K562 (cell line): ENCODE results near the gene WDR91. TPM values are rescaled to one million over a fixed set of nuclear protein-coding genes. Genes with fewer than 3 reads are reported as not detected.

Source experiments
- ATAC-seq: fragments of 200-7000 bp; cut with Tn5 transposase; 3 replicates; pipeline ENCODE4 v1.9.1; 2020; ENCODE audit warnings: moderate library complexity
- BruUV-seq: library from RNA; stranded (reverse); fragments of 400-500 nt; replicated peaks from 2 replicates; lab custom pipeline; 2021; lab: Mats Ljungman, UMichigan
- CTCF ChIA-PET: fragments of 300-600 bp; formaldehyde crosslinking; extraction: SDS; loops from one replicate; lab custom pipeline; 2021; ENCODE audit warnings: low intra/inter-chr PET ratio; lab: Yijun Ruan, JAX
- POLR2A ChIA-PET: fragments of 300-600, 350-650 bp; sonication (Branson Sonifier 250); formaldehyde crosslinking; extraction: SDS; loops from one replicate; lab custom pipeline; 2021; ENCODE audit warnings: antibody characterized with exemption, inconsistent platforms; lab: Yijun Ruan, JAX
- DNase-seq, 4 experiments: peaks; one replicate each; pipeline versions ENCODE4 v3.0.0 to v3.0.0-alpha.2; 2011 to 2018; ENCODE audit warnings: low spot score in 3 of 4, mixed read lengths in 3 of 4; ENCODE audit errors: extremely low read depth in 1 of 4
- FAIRE-seq: peaks from 2 replicates; lab custom pipeline; 2011; peaks lifted over from hg19 to GRCh38; lab: Jason Lieb, UNC
- H2AFZ ChIP-seq: 2 replicates; pipeline ENCODE4 v1.6.0; 2011; ENCODE audit warnings: low read depth, low read length, control low read depth, inconsistent platforms
- H3K27ac ChIP-seq: fragments of 200-600 bp; 3 replicates; pipeline ENCODE4 v1.8.0; 2011; ENCODE audit warnings: low read depth, mild to moderate bottlenecking, control low read depth, inconsistent platforms, low read length, moderate library complexity, mixed read lengths; ENCODE audit errors: extremely low read depth
- H3K27me3 ChIP-seq, 2 experiments: fragments of 300-600 bp in 1 of 2; 2 replicates in 1 of 2; 3 replicates in 1 of 2; pipeline versions ENCODE4 v1.6.0 to v1.8.0; 2011; ENCODE audit warnings: inconsistent platforms in 2 of 2, low read length in 2 of 2, mild to moderate bottlenecking in 1 of 2, mixed read lengths in 1 of 2, moderate library complexity in 1 of 2; ENCODE audit not compliant: control insufficient read depth in 2 of 2, insufficient read depth in 2 of 2
- H3K36me3 ChIP-seq: fragments of 300-600 bp; 3 replicates; pipeline ENCODE4 v1.8.0; 2011; ENCODE audit warnings: mild to moderate bottlenecking, low read length, inconsistent platforms; ENCODE audit not compliant: control insufficient read depth, insufficient read depth
- H3K4me1 ChIP-seq, 2 experiments: fragments of 200-600 bp in 1 of 2; replicated peaks in 1 of 2; 2 replicates in 1 of 2; 3 replicates in 1 of 2; pipeline versions ENCODE4 v1.5.1 to v1.8.0; 2011; ENCODE audit warnings: inconsistent platforms in 2 of 2, low read length in 2 of 2, mild to moderate bottlenecking in 1 of 2, mixed read lengths in 1 of 2, moderate library complexity in 1 of 2; ENCODE audit not compliant: control insufficient read depth in 2 of 2, insufficient read depth in 2 of 2
- H3K4me2 ChIP-seq: 2 replicates; pipeline ENCODE4 v1.6.1; 2011; ENCODE audit warnings: low read length, control low read depth, inconsistent platforms, mixed read lengths; ENCODE audit not compliant: insufficient read depth
- H3K4me3 ChIP-seq: fragments of 200-600 bp; sonication (generic), shearing (Covaris generic); 2 replicates; pipeline ENCODE4 v1.5.1; 2016; ENCODE audit warnings: control low read depth, inconsistent platforms
- H3K79me2 ChIP-seq: fragments of 200-600 bp; 3 replicates; pipeline ENCODE4 v1.8.0; 2011; ENCODE audit warnings: low read length, inconsistent platforms; ENCODE audit not compliant: control insufficient read depth, insufficient read depth
- H3K9ac ChIP-seq, 2 experiments: 2 replicates each; pipeline versions ENCODE4 v1.6.0 to v1.6.1; 2011; ENCODE audit warnings: low read depth in 2 of 2, low read length in 2 of 2, control low read depth in 1 of 2, inconsistent platforms in 1 of 2, mild to moderate bottlenecking in 1 of 2, mixed read lengths in 1 of 2; ENCODE audit not compliant: insufficient read depth in 1 of 2
- H3K9me1 ChIP-seq: one replicate; pipeline ENCODE4 v1.6.0; 2011; ENCODE audit warnings: inconsistent platforms, mild to moderate bottlenecking, low read length, moderate library complexity; ENCODE audit not compliant: control insufficient read depth, insufficient read depth
- H3K9me3 ChIP-seq: replicated peaks from 2 replicates; pipeline ENCODE4 v1.5.1; 2011; ENCODE audit warnings: low read depth, low read length, inconsistent platforms; ENCODE audit not compliant: control insufficient read depth, insufficient read depth
- H4K20me1 ChIP-seq: replicated peaks from 2 replicates; pipeline ENCODE4 v1.6.1; 2011; ENCODE audit warnings: low read length, inconsistent platforms, mixed read lengths; ENCODE audit not compliant: control insufficient read depth, insufficient read depth
- CBFA2T3 ChIP-seq: fragments of 450-650 bp; IDR thresholded peaks from 2 replicates; pipeline ENCODE4 v1.6.1; 2017
- CBX5 ChIP-seq: IDR thresholded peaks from 2 replicates; pipeline ENCODE4 v1.6.1; 2014; ENCODE audit warnings: low read depth, borderline replicate concordance
- CHAMP1 ChIP-seq: fragments of 450-650 bp; IDR thresholded peaks from 2 replicates; pipeline ENCODE4 v1.6.1; 2016; ENCODE audit warnings: mild to moderate bottlenecking
- ETS1 ChIP-seq: conservative IDR thresholded peaks from 2 replicates; pipeline ENCODE4 v1.6.1; 2011; ENCODE audit warnings: low read depth, mild to moderate bottlenecking, low read length; ENCODE audit not compliant: control insufficient read depth
- GATA2 ChIP-seq: sonication (generic); formaldehyde crosslinking; IDR thresholded peaks from 2 replicates; pipeline ENCODE4 v1.4.0; 2020; ENCODE audit warnings: mild to moderate bottlenecking, missing genetic modification reagents
- PHB2 ChIP-seq: fragments of 450-650 bp; IDR thresholded peaks from 2 replicates; pipeline ENCODE4 v1.6.1; 2017; ENCODE audit warnings: low read depth
- SMARCE1 ChIP-seq: fragments of 450-650 bp; IDR thresholded peaks from 2 replicates; pipeline ENCODE4 v1.7.1; 2016; ENCODE audit warnings: mild to moderate bottlenecking
- SPI1 ChIP-seq: IDR thresholded peaks from 2 replicates; pipeline ENCODE4 v1.6.1; 2011; ENCODE audit warnings: low read depth, low read length, control low read depth, borderline replicate concordance
- ZNF239 ChIP-seq: fragments of 250-450 bp; sonication (Bioruptor Pico); IDR thresholded peaks from 2 replicates; pipeline ENCODE4 v1.4.0; 2020; ENCODE audit warnings: mild to moderate bottlenecking
- ZNF280A ChIP-seq: fragments of 450-650 bp; IDR thresholded peaks from 2 replicates; pipeline ENCODE4 v1.6.1; 2018; ENCODE audit warnings: mild to moderate bottlenecking, low read depth; ENCODE audit not compliant: partially characterized antibody
- ZNF316 ChIP-seq: fragments of 450-650 bp; IDR thresholded peaks from 2 replicates; pipeline ENCODE4 v1.6.1; 2016
- ZNF639 ChIP-seq, 2 experiments: fragments of 200-800 bp in 1 of 2; sonication (Bioruptor generic) in 1 of 2; sonication (generic) in 1 of 2; formaldehyde crosslinking in 1 of 2; IDR thresholded peaks in 1 of 2; conservative IDR thresholded peaks in 1 of 2; 2 replicates each; pipeline versions ENCODE4 v1.5.0 to v1.6.1; 2016 to 2020; ENCODE audit warnings: missing compliant biosample characterization in 1 of 2, missing genetic modification characterization in 1 of 2, missing genetic modification reagents in 1 of 2
- ZNF696 ChIP-seq: fragments of 250-450 bp; sonication (Bioruptor Pico); conservative IDR thresholded peaks from 2 replicates; pipeline ENCODE4 v1.4.0; 2020; ENCODE audit warnings: mild to moderate bottlenecking, moderate library complexity
- WGBS: fragments of 100-300 bp; shearing (Covaris generic); methylation state at CpG from one replicate; pipeline ENCODE4 v1.1.6; 2016; ENCODE audit warnings: low coverage, mixed read lengths; ENCODE audit not compliant: insufficient coverage; ENCODE audit errors: missing lambda C conversion rate; 5-methylcytosine and 5-hydroxymethylcytosine counted together
- in situ Hi-C: fragments of 300-500 bp; cut with MboI; formaldehyde crosslinking; loops from 4 replicates; pipeline ENCODE4 v1.15.0; 2018; ENCODE audit warnings: inconsistent platforms, mixed read lengths
- intact Hi-C: fragments of 100-400 bp; cut with micrococcal nuclease; formaldehyde crosslinking; loops from 2 replicates; pipeline ENCODE4 v1.14.2; 2022
- polyA plus RNA-seq, 8 experiments: library from polyadenylated mRNA; depleted of rRNA in 4 of 8; stranded (reverse) in 5 of 8; unstranded in 3 of 8; fragments of >200 nt; fragmentation: Nextera tagmentation in 2 of 8; fragmentation: Illumina TruSeq in 1 of 8; extraction: Ambion mirVana in 2 of 8; extraction: Trizol in 1 of 8; gene quantifications; 2 replicates each; pipeline versions ENCODE4 v1.2.1 to v1.2.3, GENCODE V29; 2011 to 2014; ENCODE audit warnings: inconsistent platforms in 1 of 8, missing spikeins in 1 of 8
- total RNA-seq, 7 experiments: library from RNA; depleted of rRNA in 6 of 7; stranded (reverse); fragments of >200 nt in 6 of 7; fragmentation: Illumina TruSeq in 2 of 7; extraction: Trizol in 2 of 7; gene quantifications; 2 replicates each; pipeline versions ENCODE4 v1.2.1 to v1.2.3, GENCODE V29; 2011 to 2021; ENCODE audit warnings: low replicate concordance in 1 of 7

Gene WDR91
- total and polyA plus RNA-seq, 9 of the 15 experiments (the other 6 are each of a cell fraction or from before 2014, with no cell fraction given) = 1.9 to 18.2 (median 9.8) TPM

- intact Hi-C loops = no loop called here
- no peak for TF ChIP-seq ZNF316
- TF ChIP-seq CBX5 = no peak
- TF ChIP-seq PHB2 = no peak
- TF ChIP-seq CHAMP1 = no peak
- no peak for TF ChIP-seq SMARCE1
- no peak for TF ChIP-seq GATA2 (CRISPR knock-in tag)
- no peak for TF ChIP-seq ZNF239 (CRISPR knock-in tag)
- no peak for TF ChIP-seq SPI1
- 0 out of 2 replicates have a peak, but pooled peaks have one; percentile 21 for TF ChIP-seq ETS1
- TF ChIP-seq CBFA2T3 = 0 out of 2 replicates have a peak, but pooled peaks have one; percentile 2
- 0 out of 4 replicates have a peak, but pooled peaks of 1 of the 2 experiments have one; percentile 18 for TF ChIP-seq ZNF639 (CRISPR knock-in tag; conservative IDR thresholded peaks at IDR 0.05 in 1 of 2, IDR thresholded peaks at IDR 0.05 in 1 of 2)
- TF ChIP-seq ZNF280A = no peak
- TF ChIP-seq ZNF696 (CRISPR knock-in tag) = no peak
Measured at GRCh38 chr7:135232087-135232486, 20.8 kb upstream of the WDR91 start.

More at GRCh38 chr7:135232087-135232486, 20.8 kb upstream of the WDR91 start:
- no TSS peak for BruUV-seq
- no peaks in the 10 kb centered on the region for H3K27me3 ChIP-seq
- DNase-seq (peak in 1 of 4 experiments; percentile 40), ATAC-seq (no peak; the same call in 2 of the 3 replicates), FAIRE-seq (no peak)
- no peaks in the 10 kb centered on the region for H3K36me3 ChIP-seq
- peaks cover 13 to 18% of the 10 kb centered on the region in 2 experiments; a peak in 4 of 5 replicates for H3K4me1 ChIP-seq
- H3K9me3 ChIP-seq = no peaks in the 10 kb centered on the region
- H4K20me1 ChIP-seq = no peaks in the 10 kb centered on the region
- ChIA-PET POLR2A (interaction anchor here (0.6 to 1.0 kb wide), 2 partner anchors 9 to 596 kb away, joined by 3 read pairs; no protein-coding TSS in a partner anchor), CTCF (no interaction called here)
- in situ Hi-C loops = no loop called here
- no peak overlapping the region for H3K4me2 ChIP-seq
- no peak overlapping the region for H3K4me3 ChIP-seq
- peak overlapping the region; percentile 57 for H2AFZ ChIP-seq
- H3K27ac ChIP-seq = no peak overlapping the region
- H3K79me2 ChIP-seq = no peaks in the 10 kb centered on the region
- 49% methylated on average over 6 of the region's 6 CpGs for WGBS
- H3K9me1 ChIP-seq = no peaks in the 10 kb centered on the region
- H3K9ac ChIP-seq = peak overlapping the region in 1 of 2 experiments; percentile 74; a peak in 1 of 4 replicates
